Esophagus mucosa (tissue), 1 donor: ENCODE results near the gene DDX27. TPM values are rescaled to one million over a fixed set of nuclear protein-coding genes. Genes with fewer than 3 reads are reported as not detected.
A peak's percentile ranks its signal among the peaks of the same experiment; 100 is the strongest.

Experiments used
- ATAC-seq: fragments of 200-7000 bp; cut with Tn5 transposase; one replicate; pipeline ENCODE4 v1.9.1; 2020
- total RNA-seq: library from RNA; stranded (reverse); gene quantifications from one replicate; pipeline ENCODE4 v1.2.4, GENCODE V29; 2023
- donor health status: DM: yes; HTN: yes; CAD: no.

Gene DDX27
- total RNA-seq, 1 donor from 2014 or later: 24.7 TPM

- no peak for ATAC-seq
Observed at GRCh38 chr20:49278818-49279676, 59.8 kb downstream of the DDX27 start.

GRCh38 chr20:49279677-49280462 is 60.7 kb downstream of the DDX27 start:
- no peak for ATAC-seq

GRCh38 chr20:49280463-49281058 is 61.3 kb downstream of the DDX27 start:
- no peak for ATAC-seq

- no peak for ATAC-seq
Observed at GRCh38 chr20:49281059-49281912, 62.1 kb downstream of the DDX27 start.

GRCh38 chr20:49281913-49282467 is 62.8 kb downstream of the DDX27 start:
- ATAC-seq: no peak

- ATAC-seq: no peak
Observed at GRCh38 chr20:49282584-49283171, 63.5 kb downstream of the DDX27 start.

- no peak for ATAC-seq
Observed at GRCh38 chr20:49283176-49283702, 64.0 kb downstream of the DDX27 start.

- no peak for ATAC-seq
Observed at GRCh38 chr20:49283703-49284625, 64.7 kb downstream of the DDX27 start.

- ATAC-seq: no peak
Observed at GRCh38 chr20:49284818-49285217, 65.6 kb downstream of the DDX27 start.

GRCh38 chr20:49285233-49285668 is 66.0 kb downstream of the DDX27 start:
- no peak for ATAC-seq

- ATAC-seq: no peak
Observed at GRCh38 chr20:49285813-49286494, 66.7 kb downstream of the DDX27 start.

GRCh38 chr20:49286689-49287551 is 67.7 kb downstream of the DDX27 start:
- peak; percentile 27 for ATAC-seq

- ATAC-seq: no peak
Observed at GRCh38 chr20:49287555-49288249, 68.5 kb downstream of the DDX27 start.

- no peak for ATAC-seq
Observed at GRCh38 chr20:49288250-49288751, 69.1 kb downstream of the DDX27 start.

- peak; percentile 52 for ATAC-seq
Observed at GRCh38 chr20:49288784-49289696, 69.8 kb downstream of the DDX27 start.

GRCh38 chr20:49290608-49291191 is 71.5 kb downstream of the DDX27 start:
- ATAC-seq: peak; percentile 1
